NCI-H510A treated with DMSO at 0.1 percent for 48 hours (cell line): Measurements from ENCODE around the gene HPCAL1.

Experiments
- DNase-seq: peaks from one replicate; lab custom pipeline; 2025; lab: John Stamatoyannopoulos, UW

Gene HPCAL1

DNA sequence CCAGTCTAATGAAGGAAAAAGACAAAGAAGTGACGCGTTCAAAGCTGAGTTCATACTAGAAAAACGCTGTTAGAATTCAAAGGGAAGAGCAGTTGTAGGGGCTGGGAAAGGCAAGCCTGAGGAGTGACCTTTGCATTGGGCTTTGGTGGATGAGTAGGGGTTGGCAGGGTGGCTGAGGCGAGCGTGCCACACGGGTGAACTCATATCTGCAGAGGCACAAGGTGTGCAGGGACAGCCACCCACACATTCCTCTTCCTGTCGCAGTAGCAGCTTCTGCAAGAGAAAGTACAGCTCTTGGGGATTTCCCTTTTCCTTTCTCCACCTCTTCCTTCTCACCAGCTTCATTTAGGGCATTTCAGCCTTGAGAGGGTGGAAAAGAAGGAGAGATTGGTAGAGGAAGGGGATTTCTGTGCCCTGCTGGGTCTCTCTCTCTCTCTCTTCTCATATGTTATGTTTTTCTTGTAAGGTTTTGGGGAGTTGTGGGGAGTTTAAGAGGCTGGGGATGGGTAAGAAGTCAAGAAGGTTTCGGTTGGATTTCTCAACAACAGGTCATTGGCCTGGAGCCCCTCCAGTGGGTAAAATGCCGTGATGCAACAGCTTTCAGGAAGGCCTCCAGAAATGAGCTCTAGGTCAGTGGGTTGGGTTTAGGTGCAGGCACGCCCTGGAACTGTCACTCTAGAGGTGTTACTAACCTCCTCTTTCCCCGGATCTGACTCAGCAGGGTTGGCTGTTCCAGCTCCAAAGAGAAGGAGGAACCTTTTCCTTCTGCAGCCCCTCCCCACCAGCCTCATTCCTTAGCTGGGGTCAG lies 105.3 kb downstream of the HPCAL1 start:
- DNase-seq = peak; percentile 84

DNA sequence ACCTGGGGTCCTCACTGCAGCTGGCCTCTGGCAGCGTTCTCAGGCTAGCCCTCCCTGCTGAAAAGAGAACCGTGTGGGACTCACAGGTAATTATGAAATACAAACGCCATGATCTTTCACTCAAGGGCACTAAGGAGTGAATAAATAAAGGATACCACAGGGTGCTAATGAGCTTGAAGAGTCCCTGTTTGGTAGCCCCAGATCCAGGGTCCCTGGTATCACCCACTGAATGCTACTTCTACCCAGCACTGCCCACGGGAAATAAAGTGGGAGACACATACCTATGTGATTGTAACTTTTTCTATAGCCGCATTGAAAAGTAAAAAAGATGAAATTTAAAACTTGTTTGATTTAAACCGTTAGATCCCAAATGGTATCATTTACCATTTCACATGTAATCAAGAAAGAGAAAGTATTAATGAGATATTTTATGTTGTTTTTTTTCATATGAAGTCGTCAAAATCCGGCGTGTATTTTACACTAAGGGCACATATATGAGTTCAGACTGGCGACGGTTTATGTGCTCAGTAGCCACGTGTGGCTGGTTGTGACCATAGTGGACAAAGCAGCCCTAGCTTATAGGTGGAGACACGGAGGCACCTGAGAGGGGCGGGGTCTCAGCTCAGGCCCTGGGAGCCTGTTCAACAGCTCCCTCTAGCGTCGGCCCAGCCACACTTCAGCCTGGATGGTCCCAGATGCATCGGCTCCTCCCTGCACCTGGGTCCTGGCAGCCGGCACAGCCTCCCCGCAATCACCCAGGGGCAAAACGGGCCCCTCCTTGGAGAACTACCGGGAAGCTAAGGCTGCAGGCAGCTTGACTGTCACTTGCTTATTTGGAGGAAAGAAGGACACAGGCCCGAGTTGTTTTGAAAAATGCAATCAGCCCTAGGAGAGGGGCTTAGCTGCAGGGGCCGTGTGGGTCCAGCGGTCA lies 106.2 kb downstream of the HPCAL1 start:
- DNase-seq = peak; percentile 96

DNA sequence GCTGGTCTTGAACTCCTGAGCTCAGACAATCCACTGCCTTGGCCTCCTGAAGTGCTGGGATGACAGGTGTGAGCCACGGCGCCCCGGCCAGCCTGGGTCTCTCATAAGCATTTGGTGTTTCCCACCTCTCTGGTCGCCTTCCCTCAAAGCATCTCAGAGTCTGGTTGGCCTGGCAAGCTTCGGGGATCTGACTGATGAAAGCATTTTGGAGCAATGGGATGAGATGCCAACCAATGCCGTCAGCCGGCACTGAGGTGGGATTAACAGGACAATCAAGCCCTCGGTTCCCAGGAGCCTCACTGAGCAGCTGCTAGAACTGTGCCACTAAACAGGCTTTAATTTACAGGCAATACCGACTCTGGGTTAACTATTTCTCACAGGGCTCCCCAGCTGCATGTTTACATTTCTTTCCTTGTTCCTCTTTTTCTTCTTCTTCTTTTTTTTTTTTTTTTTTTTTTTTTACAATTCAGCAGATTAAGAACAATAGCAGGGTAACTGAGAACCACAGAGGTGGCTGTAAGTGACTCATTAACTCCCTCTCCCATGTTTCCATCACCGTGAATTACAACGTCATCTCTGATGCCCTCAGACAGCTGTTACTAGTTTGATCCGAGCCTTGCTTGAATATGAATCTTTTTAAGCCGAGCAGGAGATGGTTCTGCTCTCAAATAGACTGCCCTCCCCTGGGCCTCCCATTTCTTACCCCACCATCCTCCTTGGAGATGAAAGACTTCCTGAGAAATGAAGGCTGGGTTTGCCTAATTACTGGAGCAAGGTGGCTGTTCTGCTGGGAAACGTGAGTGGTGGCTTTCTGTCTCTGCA lies 107.5 kb downstream of the HPCAL1 start:
- DNase-seq = no peak

DNA sequence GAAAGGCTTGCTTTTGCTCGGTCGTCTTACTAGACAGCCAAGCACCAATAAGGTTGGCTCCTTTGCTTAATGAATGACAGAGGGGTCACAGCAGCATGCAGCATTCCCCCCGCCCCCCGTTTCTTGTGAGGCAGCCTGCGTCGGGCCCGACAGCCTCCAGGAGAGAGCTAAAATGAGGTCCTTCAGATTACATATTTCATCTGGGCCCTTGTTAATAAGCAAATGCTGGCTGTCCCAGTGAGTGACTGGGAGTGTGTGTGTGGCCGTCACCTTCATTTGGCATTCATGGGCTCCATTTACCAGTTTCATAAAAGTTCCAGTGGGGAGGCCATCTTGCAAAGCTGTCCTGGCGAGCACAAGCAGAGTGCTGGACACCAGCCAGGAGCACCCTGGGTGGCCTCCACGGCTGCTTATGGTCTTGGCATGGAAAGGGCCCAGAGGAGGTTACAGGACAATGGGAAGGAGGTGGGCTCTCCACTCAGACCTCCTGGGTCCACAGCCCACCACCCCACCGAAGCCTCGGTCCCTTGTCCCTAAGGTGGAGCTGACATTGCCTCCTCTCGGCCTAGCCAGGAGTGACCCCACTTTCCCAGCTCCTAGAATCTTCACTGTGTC lies 108.2 kb downstream of the HPCAL1 start:
- no peak for DNase-seq

DNA sequence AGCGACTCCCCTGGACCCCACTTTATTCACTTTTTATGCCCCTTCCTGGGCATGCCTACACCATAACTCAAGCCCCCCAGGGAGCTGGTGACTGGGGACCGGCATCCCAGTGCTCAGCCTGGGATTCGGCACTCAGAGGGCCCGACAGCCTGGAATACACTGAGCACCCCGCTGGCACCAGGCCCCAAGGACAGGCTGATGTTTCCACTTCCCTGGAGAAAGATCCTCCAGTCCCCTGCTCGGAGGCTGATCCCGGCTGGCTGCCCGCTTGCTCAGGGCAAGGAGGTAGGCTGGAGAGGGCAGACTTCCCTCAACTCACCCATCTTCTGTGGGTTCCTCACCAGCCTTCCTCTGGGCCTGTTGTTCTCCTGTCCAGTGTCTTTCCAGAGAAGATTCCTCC lies 108.9 kb downstream of the HPCAL1 start:
- no peak for DNase-seq

DNA sequence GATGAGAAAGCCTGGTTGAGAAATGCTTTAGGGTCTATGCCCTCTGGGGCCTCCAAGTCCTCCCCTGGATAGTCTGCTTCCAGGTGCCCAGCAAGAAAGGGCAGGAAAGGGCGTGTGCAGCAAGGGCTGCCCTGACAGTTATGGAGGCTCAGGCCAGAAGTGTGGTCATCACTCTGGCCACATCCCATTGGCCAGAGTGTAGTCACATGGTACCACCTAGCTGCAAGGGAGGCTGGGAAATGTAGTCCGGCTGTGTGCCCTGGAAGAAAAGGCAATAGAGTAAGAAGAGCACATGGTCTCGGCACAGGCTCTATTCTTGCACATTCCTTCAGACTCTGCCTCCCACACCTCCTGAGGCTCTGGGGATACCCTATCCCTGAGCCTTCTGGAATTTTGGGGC lies 109.7 kb downstream of the HPCAL1 start:
- no peak for DNase-seq

DNA sequence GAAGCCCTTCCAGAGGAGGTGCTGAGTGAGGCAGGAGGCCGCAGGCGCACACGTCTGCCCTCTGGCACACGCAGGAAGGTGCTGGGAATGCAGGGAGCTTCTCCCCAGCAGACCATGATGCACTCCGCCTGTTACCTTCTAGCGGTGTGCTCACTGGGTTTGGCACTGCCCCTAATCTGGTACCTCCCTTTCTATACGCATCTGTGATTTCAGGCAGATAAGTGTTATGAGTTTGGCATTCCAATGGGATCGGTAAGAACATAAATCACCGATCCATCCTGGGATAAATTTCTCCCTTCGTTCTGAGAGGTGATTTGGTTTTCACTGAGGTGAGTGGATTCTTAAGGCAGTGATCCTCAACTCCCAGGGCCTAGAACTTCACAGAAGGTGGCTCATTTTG lies 110.8 kb downstream of the HPCAL1 start:
- no peak for DNase-seq

DNA sequence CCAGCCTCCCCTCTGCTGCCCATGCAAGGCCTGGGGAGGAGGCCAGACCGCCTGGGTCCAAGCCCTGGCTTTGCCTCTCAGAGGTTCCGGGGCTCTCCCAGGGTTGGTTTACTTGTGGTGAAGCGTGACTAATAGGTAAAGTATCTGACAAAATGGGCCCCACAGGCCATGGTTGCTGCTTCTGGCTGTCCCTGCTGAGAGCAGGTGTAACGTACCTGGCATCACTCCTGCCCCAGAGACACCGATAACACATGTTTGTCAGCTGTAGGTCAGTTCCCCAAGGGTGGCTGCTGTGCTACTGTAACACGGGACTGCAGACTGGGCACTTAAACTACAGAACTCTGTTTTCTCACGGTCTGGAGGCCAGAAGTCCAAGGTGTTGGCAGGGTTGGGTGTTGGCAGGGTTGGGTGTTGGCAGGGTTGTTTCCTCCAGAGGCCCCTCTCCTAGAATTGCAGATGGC lies 111.3 kb downstream of the HPCAL1 start:
- DNase-seq = peak; percentile 44

DNA sequence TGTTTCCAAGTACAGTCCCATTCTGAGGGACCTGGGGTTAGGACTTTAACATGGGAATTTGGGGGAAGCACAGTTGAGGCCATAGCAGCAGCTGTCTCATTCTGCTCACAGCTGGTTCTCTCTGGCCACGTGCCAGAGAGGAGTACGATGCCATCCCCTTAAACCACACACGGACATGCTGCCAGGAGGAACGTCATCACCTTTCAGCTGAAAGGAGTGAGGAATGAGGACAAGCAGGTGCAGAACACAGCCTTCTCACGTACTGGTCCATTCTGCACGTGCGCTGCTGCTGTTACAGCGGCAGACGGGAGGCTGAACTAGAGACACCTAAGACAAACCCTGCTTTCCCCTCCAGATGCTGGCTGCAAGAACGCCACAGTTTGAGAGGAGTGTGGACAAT lies 111.9 kb downstream of the HPCAL1 start:
- peak; percentile 94 for DNase-seq

DNA sequence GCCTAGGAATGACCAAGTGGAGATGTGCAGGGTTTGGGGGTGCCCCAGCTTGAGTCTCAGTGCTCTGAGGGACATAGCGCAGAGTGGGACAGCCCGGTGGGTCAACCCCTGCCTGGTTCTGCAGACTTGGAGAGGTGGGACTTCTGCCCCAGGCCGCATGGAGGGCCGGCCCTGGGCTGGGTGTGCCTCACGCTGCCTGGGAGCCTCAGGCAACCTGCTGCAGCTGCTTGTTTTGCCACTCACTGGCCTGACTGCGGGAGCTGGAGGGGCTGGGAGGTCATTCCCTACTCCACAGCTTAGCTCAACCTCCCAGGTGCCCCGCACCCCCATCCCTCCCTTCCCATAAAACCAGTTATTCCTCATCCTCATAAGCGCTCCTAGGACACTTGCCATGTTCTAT lies 112.3 kb downstream of the HPCAL1 start:
- no peak for DNase-seq

DNA sequence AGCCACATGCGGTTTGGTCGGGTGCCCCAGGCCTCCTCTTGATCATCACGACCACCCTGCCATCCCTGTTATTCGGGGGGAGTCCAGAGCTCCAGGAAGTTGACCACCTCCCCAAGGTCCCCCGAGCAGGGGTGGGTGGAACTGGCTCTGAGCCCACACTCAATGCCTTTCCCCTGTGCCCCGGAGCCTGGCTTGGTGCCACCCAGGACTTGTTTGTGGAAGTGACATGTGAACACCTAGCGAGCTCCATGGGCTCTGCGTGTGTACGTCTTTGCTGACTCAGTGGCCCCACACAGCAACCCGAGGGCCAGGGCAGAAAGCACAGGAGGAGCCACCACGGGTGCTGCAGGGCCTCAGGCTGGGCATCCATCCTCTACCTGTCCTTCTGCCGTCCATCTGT lies 112.9 kb downstream of the HPCAL1 start:
- no peak for DNase-seq

DNA sequence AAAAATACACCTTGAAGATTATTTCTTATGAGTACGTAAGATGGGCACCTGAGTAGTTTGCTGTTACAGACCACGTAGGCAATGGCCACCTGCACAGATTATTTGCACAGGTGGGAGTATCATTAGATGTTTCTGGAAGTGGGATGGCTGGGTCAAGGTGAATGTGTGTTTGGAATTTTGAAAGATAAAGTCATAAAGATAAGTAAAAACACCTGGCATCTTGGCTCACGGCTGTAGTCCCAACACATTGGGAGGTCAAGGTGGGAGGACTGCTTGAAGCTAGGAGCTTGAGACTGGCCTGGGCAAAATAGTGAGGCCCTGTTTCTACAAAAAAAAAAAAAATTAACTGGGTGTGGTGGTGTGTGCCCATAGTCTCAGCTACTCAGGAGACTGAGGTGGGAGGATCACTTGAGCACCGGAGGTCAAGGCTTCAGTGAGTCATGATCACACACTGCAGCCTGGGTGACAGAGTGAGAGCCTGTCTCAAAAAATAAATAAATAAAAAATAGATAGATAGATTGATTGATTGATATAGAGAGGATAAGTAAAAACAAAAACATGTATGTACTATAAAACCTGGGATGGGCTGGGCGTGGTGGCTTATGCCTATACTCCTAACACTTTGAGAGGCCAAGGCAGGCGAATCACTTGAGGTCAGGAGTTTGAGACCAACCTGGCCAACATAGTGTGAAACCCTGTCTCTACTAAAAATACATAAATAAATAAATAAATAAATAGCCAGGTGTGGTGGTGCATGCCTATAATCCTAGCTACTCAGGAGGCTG lies 115.0 kb downstream of the HPCAL1 start:
- no peak for DNase-seq

DNA sequence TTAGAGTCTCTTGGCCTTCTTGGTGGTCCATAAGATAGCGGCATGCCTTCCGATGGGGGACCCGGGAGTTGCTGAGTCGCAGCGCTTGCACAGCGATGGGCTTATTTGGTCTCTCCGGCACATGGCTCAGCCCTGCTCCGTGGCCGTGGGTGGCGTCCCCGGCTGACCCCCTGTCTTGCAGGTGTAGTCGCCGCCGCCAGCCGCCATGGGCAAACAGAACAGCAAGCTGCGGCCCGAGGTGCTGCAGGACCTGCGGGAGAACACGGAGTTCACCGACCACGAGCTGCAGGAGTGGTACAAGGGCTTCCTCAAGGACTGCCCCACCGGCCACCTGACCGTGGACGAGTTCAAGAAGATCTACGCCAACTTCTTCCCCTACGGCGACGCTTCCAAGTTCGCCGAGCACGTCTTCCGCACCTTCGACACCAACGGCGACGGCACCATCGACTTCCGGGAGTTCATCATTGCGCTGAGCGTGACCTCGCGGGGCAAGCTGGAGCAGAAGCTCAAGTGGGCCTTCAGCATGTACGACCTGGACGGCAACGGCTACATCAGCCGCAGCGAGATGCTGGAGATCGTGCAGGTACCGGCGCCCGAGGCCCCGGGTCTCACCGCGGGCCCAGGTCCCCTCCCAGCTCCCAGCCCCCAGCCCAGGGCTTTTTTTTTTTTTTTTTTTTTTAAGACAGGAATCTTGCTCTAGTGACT lies 117.0 kb downstream of the HPCAL1 start:
- DNase-seq = no peak

DNA sequence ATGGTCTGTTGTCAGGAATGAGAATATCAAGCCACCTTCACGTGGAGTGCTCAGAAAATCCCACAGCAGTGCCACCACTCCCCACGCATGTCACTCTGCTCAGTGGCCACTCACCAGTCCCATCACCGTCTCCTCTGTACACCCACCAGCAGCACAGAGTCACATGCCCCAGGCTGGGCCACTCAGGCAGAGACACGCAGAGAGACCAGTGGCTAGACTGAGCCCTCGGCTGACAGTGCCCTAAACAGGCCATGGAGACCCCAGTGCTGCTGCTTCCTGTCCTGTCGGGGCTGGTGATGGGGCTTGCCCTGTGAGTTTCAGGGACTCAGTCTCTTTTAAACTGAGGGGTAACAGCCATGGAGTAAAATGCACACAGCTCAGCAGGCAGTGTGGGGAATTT lies 119.5 kb downstream of the HPCAL1 start:
- DNase-seq = no peak

DNA sequence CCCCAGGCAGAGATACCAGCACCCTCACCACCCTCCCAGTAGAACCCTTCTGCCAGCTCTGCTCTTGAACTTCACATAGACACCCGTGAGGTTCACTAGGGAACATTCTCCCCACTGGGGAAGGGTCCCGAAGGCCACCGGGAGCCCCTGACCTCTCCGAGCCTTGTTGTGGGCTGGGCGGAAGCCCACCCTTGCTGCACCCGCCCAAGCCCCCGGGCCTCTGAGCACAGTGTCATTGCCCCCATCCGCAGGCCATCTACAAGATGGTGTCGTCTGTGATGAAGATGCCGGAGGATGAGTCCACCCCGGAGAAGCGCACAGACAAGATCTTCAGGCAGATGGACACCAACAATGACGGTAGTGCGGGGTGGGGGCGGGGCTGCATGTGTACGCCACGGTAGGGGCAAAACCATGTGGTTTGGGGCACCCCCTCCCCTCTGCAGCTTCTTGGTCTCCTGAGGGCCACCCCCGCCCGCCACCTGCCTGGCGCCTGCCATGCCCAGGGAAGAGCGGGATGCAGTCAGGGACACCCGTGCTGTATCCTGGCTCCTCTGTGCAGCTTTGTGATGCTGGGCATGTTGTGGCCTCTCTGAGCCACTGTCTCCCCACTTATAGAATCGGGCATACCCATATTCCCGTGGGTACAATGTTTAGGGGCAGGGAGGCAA lies 120.2 kb downstream of the HPCAL1 start:
- no peak for DNase-seq

DNA sequence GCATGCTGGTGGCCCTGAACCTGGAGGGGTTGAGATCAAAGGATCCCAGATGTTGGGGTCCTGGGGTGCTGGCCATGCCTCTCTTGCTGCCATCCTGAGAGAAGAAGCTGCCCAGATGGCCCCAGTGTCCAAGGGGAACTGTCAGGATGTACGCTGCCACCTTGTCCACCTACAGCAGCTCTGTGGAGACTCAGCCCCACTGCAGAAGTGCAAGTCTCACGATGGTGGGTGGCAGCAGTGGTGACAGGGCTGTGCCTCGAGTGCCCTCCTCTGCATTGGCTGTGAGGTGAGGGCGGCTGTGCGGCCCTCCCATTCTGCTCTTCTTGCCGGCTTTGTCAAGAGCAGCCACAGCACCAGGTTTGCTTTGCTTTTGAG lies 120.7 kb downstream of the HPCAL1 start:
- DNase-seq = no peak

DNA sequence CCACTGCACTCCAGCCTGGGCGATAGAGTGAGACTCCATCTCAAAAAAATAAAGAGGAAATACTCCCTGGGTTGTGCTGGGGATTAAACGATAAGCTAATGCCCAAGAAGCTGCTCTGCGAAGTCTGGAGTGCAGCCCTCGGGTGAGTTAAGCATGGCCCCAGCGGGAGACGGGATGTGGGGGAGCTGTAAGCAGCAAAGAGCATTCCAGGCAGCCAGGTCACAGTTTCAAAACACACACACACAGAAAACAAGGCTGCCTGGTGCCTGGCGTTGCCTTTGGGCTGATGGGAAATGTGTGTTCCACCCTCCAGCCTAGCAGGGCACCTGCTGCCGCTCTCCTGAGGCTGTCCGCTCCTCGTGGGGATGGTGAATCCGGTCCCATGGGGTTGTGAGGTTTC lies 121.3 kb downstream of the HPCAL1 start:
- no peak for DNase-seq

DNA sequence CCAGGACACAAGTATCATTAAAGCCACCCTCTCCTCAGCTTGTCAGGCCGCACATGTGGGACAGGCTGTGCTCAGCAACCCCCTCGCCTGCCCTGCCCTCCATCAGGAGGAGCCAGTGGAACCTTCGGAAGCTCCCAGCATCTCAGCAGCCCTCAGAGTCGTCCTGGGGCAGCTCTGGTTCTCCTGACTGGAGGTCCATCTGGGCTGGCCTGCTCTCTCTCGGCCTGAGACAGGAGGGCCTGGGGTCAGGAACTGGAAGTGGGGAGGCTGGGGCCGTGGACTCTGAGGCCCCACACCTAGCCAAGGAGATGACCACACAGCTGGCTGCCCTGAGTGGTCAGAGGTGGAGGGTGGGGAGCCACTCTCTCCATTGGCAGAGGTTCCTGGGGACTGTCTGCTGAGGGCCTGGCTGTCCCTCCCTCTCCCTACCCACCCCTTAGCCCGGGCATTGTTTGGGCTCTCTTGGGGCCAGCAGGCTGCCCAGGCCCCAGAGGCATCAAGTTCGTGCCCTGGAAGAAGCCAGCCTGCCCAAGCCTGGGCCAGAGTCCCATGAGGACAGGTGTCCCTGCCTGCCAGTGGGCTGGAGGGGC lies 122.3 kb downstream of the HPCAL1 start:
- no peak for DNase-seq

DNA sequence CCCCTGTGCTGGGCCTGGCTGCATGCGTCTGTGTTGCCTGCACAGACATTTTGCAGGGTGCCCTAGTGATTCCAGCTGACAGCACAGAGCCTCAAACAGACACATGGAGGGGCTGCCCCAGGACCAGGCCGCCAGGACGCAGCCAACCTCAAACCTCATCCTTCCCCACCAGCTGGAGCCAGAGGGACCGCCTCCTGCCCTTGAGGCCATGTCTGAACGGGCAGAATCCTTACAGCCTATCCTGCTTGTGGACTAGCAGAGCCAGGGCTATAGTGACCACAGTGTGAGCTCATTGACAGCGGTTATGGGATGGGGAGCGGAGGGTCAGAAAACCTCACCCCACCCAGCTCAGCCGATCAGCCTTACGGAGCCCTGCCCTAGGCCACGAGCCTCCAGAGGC lies 123.0 kb downstream of the HPCAL1 start:
- DNase-seq = no peak
